Measurements from ENCODE around the gene SPATA33.

Gene SPATA33

GRCh38 chr16:89711601-89712273 lies 54.1 kb downstream of the SPATA33 start:
- peak in 2 of 3 experiments; percentile 44 to 65 for DNase-seq

- peak in 1 of 3 experiments; percentile 46 for DNase-seq
Measured at GRCh38 chr16:89712274-89712781, 54.7 kb downstream of the SPATA33 start.

- DNase-seq: no peak
Measured at GRCh38 chr16:89716493-89716892, 58.9 kb downstream of the SPATA33 start.

- no peak for DNase-seq
Measured at GRCh38 chr16:89716916-89717687, 59.5 kb downstream of the SPATA33 start.

GRCh38 chr16:89717688-89718505 lies 60.3 kb downstream of the SPATA33 start:
- DNase-seq: no peak

All from NCI-H1417 (cell line).